MCF 10A (cell line): ENCODE data around the gene MKNK1. TPM values are rescaled to one million over a fixed set of nuclear protein-coding genes. Genes with fewer than 3 reads are reported as not detected.
A peak's percentile ranks its signal among the peaks of the same experiment; 100 is the strongest.

Experiments
- BruUV-seq: library from RNA; stranded (reverse); fragments of 400-500 nt; replicated peaks from 2 replicates; lab custom pipeline; 2021; lab: Mats Ljungman, UMichigan
- CTCF ChIA-PET: fragments of 300-600 bp; sonication (Branson Sonifier 250); formaldehyde crosslinking; extraction: SDS; loops from one replicate; lab custom pipeline; 2021; ENCODE audit warnings: antibody characterized with exemption, inconsistent platforms; lab: Yijun Ruan, JAX
- POLR2A ChIA-PET: fragments of 300-600, 350-650 bp; sonication (Branson Sonifier 250); formaldehyde crosslinking; extraction: SDS; loops from one replicate; lab custom pipeline; 2020; ENCODE audit warnings: antibody characterized with exemption, inconsistent platforms; lab: Yijun Ruan, JAX
- DNase-seq: peaks from one replicate; pipeline ENCODE4 v3.0.0-alpha.2; 2018; ENCODE audit not compliant: unreplicated experiment
- H3K27ac Mint-ChIP-seq: one replicate; pipeline ENCODE4 v1.8.0; 2022; ENCODE audit warnings: mild to moderate bottlenecking, low read depth, mixed read lengths; ENCODE audit not compliant: unreplicated experiment
- H3K27me3 Mint-ChIP-seq: one replicate; pipeline ENCODE4 v1.8.0; 2022; ENCODE audit warnings: mixed read lengths; ENCODE audit not compliant: insufficient read depth, unreplicated experiment
- H3K36me3 Mint-ChIP-seq: one replicate; pipeline ENCODE4 v1.8.0; 2022; ENCODE audit warnings: mild to moderate bottlenecking, moderate library complexity, mixed read lengths; ENCODE audit not compliant: insufficient read depth, unreplicated experiment
- H3K4me1 Mint-ChIP-seq: one replicate; pipeline ENCODE4 v1.8.0; 2022; ENCODE audit warnings: mixed read lengths; ENCODE audit not compliant: insufficient read depth, unreplicated experiment
- H3K4me3 Mint-ChIP-seq: one replicate; pipeline ENCODE4 v1.8.0; 2022; ENCODE audit warnings: mild to moderate bottlenecking, moderate library complexity, mixed read lengths; ENCODE audit not compliant: unreplicated experiment
- H3K9me3 Mint-ChIP-seq: one replicate; pipeline ENCODE4 v1.8.0; 2022; ENCODE audit warnings: mixed read lengths; ENCODE audit not compliant: unreplicated experiment
- CTCF ChIP-seq: fragments of 200-600 bp; IDR thresholded peaks from one replicate; pipeline ENCODE4 v1.8.0; 2022; ENCODE audit warnings: antibody characterized with exemption, mild to moderate bottlenecking; ENCODE audit not compliant: unreplicated experiment
- intact Hi-C: fragments of 100-400 bp; cut with micrococcal nuclease; formaldehyde crosslinking; loops from 2 replicates; pipeline ENCODE4 v1.14.1; 2022
- total RNA-seq: library from RNA; stranded (reverse); gene quantifications from 2 replicates; pipeline ENCODE4 v1.2.3, GENCODE V29; 2022

Gene MKNK1
- total RNA-seq, 1 experiment from 2014 or later: 25.6 TPM

GRCh38 chr1:46639547-46639946 lies 35.5 kb upstream of the MKNK1 start:
- BruUV-seq: no TSS peak
- H3K36me3 Mint-ChIP-seq: peaks cover 39% of the 10 kb centered on the region
- H3K4me3 Mint-ChIP-seq: peak overlapping the region; percentile 38
- H3K27ac Mint-ChIP-seq: peak overlapping the region; percentile 70
- no peak for TF ChIP-seq CTCF
- no peaks in the 10 kb centered on the region for H3K9me3 Mint-ChIP-seq
- H3K4me1 Mint-ChIP-seq: peaks cover 23% of the 10 kb centered on the region
- no peak for DNase-seq
- no peaks in the 10 kb centered on the region for H3K27me3 Mint-ChIP-seq
- intact Hi-C loops: no loop called here
- CTCF ChIA-PET: interaction anchor here (1.1 kb wide), 1 partner anchor 34 kb away, joined by 3 read pairs; no protein-coding TSS in a partner anchor
- POLR2A ChIA-PET: interaction anchor here (1.2 to 1.9 kb wide), 3 partner anchors 10 to 28 kb away, joined by 3 to 4 read pairs (median 4); no protein-coding TSS in a partner anchor

GRCh38 chr1:46638921-46639320 lies 34.9 kb upstream of the MKNK1 start:
- ChIA-PET CTCF (no interaction called here), POLR2A (interaction anchor here (1.2 to 1.3 kb wide), 2 partner anchors 27 to 29 kb away, joined by 3 to 4 read pairs; no protein-coding TSS in a partner anchor)
- Mint-ChIP-seq H3K4me1 (peaks cover 23% of the 10 kb centered on the region), H3K27ac (peak overlapping the region; percentile 70), H3K36me3 (peaks cover 45% of the 10 kb centered on the region), H3K27me3 (no peaks in the 10 kb centered on the region), H3K9me3 (no peaks in the 10 kb centered on the region), H3K4me3 (peak overlapping the region; percentile 38)
- DNase-seq: no peak
- no TSS peak for BruUV-seq
- TF ChIP-seq CTCF: no peak
- intact Hi-C loops: no loop called here

- no peak for DNase-seq
- Mint-ChIP-seq H3K27me3 (no peaks in the 10 kb centered on the region), H3K4me1 (peaks cover 17% of the 10 kb centered on the region), H3K27ac (no peak overlapping the region), H3K9me3 (no peaks in the 10 kb centered on the region), H3K4me3 (no peak overlapping the region), H3K36me3 (peaks cover 54% of the 10 kb centered on the region)
- no TSS peak for BruUV-seq
- ChIA-PET POLR2A (interaction anchor here (1.0 kb wide), 1 partner anchor 14 kb away, joined by 3 read pairs; no protein-coding TSS in a partner anchor), CTCF (interaction anchor here (0.6 to 0.7 kb wide), 2 partner anchors 54 to 89 kb away, joined by 3 read pairs; no protein-coding TSS in a partner anchor)
- intact Hi-C loops: no loop called here
- TF ChIP-seq CTCF: no peak
Measured at GRCh38 chr1:46637444-46638083, 33.5 kb upstream of the MKNK1 start.

- H3K9me3 Mint-ChIP-seq: no peaks in the 10 kb centered on the region
- intact Hi-C loops: no loop called here
- DNase-seq: no peak
- no peaks in the 10 kb centered on the region for H3K27me3 Mint-ChIP-seq
- CTCF ChIA-PET: interaction anchor here (0.5 to 2.0 kb wide), 3 partner anchors 12 to 18 kb away, joined by 4 to 5 read pairs (median 4); partner anchors contain the start of gene MOB3C
- POLR2A ChIA-PET: interaction anchor here (0.7 kb wide), 1 partner anchor 18 kb away, joined by 3 read pairs; no protein-coding TSS in a partner anchor
- TF ChIP-seq CTCF: no peak
- BruUV-seq: TSS peak; percentile 79
- H3K4me3 Mint-ChIP-seq: no peak overlapping the region
- H3K4me1 Mint-ChIP-seq: peaks cover 17% of the 10 kb centered on the region
- peaks cover 50% of the 10 kb centered on the region for H3K36me3 Mint-ChIP-seq
- H3K27ac Mint-ChIP-seq: no peak overlapping the region
Measured at GRCh38 chr1:46635205-46635604, 31.1 kb upstream of the MKNK1 start.
